VCaP (cell line): ENCODE results near the gene FAM98B.

Experiments
- H3K27ac ChIP-seq: fragments of 450-650 bp; 2 replicates; pipeline ENCODE4 v1.5.1; 2017
- TF ChIP-seq, protein P1 (sequence below): fragments of 450-650 bp; conservative IDR thresholded peaks from 2 replicates; pipeline ENCODE4 v1.5.1; 2017; ENCODE audit warnings: mild to moderate bottlenecking, moderate library complexity

FAM98B gene

DNA sequence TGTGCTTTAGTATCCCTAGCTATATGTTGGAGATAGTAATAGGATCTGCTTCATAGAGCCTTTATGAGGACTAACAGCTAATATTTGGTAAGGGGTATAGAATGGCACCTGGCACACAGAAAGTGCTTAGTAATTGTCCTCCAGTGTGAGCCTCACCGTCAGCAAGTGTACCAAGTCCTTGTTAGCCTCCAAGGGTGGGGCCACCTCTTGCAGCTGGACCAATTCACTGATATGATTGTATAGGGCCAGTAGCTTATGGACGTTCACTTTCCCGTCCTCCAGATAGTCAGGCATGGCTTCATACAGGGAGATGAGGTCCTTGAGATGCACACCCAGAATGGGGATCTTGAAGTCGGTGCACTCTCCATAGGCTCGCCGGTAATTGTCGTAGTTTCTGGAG is 53.6 kb downstream of the FAM98B start:
- no peak overlapping the region for H3K27ac ChIP-seq
- TF ChIP-seq, protein P1, sequence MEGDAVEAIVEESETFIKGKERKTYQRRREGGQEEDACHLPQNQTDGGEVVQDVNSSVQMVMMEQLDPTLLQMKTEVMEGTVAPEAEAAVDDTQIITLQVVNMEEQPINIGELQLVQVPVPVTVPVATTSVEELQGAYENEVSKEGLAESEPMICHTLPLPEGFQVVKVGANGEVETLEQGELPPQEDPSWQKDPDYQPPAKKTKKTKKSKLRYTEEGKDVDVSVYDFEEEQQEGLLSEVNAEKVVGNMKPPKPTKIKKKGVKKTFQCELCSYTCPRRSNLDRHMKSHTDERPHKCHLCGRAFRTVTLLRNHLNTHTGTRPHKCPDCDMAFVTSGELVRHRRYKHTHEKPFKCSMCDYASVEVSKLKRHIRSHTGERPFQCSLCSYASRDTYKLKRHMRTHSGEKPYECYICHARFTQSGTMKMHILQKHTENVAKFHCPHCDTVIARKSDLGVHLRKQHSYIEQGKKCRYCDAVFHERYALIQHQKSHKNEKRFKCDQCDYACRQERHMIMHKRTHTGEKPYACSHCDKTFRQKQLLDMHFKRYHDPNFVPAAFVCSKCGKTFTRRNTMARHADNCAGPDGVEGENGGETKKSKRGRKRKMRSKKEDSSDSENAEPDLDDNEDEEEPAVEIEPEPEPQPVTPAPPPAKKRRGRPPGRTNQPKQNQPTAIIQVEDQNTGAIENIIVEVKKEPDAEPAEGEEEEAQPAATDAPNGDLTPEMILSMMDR: no peak

DNA sequence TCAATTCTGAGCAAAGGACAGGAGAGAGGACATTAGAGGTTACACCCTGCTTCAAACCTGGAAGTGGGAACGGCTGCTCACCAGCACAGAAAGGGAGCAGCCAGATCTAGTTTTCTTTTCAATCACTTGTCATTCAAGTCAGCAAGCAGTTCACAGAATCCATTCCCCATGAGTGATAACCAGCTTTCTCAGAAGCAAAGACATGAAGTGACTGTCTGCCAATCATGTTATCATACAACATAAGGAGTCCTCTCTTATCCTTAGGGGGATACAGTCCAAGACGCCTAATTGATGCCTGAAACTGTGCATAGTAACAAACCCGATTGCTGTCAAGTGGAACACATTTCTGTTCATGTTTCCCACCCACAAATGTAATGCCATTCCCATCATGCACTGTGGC is 54.7 kb downstream of the FAM98B start:
- TF ChIP-seq, protein P1: no peak
- H3K27ac ChIP-seq: no peak overlapping the region

DNA sequence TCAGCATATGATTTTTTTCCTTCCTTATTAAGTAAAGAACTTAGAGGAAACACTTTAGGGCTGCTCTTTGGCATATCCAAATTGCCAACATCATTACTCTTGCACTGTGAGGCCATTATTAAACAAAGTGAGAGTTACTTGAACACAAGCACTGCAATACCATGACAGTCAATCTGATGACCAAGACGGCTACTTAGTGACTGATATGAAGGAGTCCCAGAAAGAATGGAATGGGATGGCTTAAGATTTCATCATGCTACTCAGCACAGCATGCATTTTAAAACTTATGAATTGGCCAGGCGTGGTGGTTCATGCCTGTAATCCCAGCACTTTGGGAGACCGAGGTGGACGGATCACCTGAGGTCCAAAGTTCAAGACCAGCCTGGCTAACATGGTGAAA is 55.2 kb downstream of the FAM98B start:
- TF ChIP-seq, protein P1: no peak
- no peak overlapping the region for H3K27ac ChIP-seq

DNA sequence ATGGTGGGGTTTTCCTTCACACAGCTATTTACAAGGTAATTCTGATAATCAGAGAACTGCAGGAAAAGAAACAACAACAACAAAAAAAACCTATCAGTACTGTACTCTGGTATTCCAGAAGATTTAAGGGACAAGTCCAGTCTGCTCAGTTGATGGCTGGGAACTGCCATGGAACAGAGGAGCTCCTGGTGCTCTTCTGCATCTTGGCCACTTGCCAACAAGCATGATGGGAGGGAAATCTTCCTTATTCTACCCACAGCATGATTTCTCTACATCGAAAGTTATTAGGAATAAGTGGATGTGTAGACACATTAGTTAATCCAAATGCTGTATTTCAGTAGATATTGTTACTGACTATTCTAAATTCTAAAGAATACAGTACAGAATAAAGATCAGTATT is 59.0 kb downstream of the FAM98B start:
- TF ChIP-seq, protein P1: no peak

DNA sequence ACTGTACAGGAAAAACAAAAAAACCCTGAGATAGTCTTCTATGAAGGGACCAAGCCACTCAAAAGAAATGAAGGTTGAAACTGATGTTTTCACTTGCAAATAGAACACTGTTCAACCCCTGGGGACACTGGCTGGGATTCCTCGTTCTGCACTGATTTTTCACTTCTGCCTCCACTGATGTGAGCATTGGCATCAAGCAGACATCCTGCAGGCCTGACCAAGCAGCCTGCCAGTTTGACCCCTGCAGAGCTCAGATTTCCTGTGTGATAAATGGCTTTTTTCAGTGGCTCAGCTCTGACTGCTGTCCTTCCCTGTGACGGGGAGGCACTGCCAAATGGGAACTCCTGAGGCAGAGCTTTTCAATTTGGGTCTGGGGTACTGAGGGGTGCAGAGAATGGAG is 60.7 kb downstream of the FAM98B start:
- TF ChIP-seq, protein P1: no peak
- no peak overlapping the region for H3K27ac ChIP-seq

More for the DNA sequence above, 59.0 kb downstream of the FAM98B start:
- H3K27ac ChIP-seq: no peak overlapping the region

DNA sequence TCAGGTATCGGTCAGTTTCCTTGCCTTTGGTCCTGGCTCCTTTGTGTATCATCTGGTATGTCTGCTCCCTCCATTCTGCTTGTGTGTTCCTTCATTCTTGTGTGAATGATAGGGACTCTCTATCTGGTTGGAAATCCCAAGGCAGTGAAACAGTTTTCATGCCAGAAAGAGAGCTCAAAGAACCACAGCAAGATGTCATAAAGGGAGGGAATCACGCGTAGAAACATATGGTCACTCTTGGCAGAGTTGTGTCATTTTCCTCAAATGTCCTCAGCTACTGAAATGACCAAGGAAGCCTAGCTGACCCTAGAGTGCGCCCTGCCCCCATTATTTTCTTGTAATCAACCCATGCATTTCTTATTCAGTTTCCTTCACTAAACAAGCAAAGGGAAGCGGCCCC is 62.7 kb downstream of the FAM98B start:
- TF ChIP-seq, protein P1: no peak
- no peak overlapping the region for H3K27ac ChIP-seq

DNA sequence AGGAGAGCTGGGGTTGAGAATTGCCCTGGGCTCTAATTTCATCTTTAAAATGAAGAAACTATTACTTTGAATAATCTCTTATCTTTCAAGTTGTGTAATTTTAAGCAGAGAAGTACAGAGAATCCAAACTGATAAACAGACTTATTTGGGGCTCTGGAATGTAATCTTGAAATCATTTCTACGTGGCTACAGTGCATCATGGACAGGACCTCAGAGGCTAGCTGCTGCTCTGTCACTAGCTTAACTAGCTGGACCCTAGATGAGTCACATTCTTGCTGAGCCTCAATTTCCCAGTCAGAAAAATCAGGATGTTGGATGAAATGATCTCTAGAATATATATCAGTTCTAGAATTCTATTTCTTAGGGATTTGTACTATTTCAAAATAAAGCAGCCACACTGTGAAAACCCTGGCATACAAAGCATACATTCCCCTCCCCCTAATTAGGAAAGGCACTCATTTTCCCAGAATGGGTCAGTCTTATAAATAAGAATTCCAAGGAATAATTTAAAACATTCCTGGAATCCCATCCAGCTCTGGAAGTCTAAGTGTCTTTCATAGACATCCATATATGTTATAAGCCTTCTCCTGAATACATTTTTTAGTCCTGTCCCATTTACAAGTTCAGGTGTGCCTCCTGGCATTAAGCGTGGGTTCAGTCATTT is 63.5 kb downstream of the FAM98B start:
- TF ChIP-seq, protein P1: no peak

More for the DNA sequence above, 63.5 kb downstream of the FAM98B start:
- H3K27ac ChIP-seq: no peak overlapping the region
